Tongue (tissue), 2 donors: Measurements from ENCODE around the gene SLC5A10. TPM values are rescaled to one million over a fixed set of nuclear protein-coding genes. Genes with fewer than 3 reads are reported as not detected.
"Not testable (repeated sequence)": the region's sequence is repeated elsewhere in the genome, so short reads cannot be mapped to it uniquely, and the experiment has no call there.

Source experiments
- DNase-seq: peaks from one replicate; pipeline ENCODE4 v3.0.0-alpha.2; 2015
- total RNA-seq: library from RNA; depleted of rRNA; stranded (reverse); fragments of >200 nt; gene quantifications from one replicate; pipeline ENCODE4 v1.2.3, GENCODE V29; 2014

SLC5A10 gene
- total RNA-seq: not detected

GRCh38 chr17:18951941-18952842 is at the start of gene SLC5A10:
Gene SLC5A10 (plus strand): TSS chr17:18952165. CDS start chr17:18952206, 41 bp downstream.
- DNase-seq: no peak

- no peak for DNase-seq
Observed at GRCh38 chr17:18904482-18904881, 47.5 kb upstream of the SLC5A10 start.

- DNase-seq: no peak
Observed at GRCh38 chr17:18905226-18905625, 46.7 kb upstream of the SLC5A10 start.

GRCh38 chr17:18910326-18910725 is 41.6 kb upstream of the SLC5A10 start:
- DNase-seq: no peak

GRCh38 chr17:18910881-18911280 is 41.1 kb upstream of the SLC5A10 start:
- DNase-seq: no peak

GRCh38 chr17:18916816-18917500 is 35.0 kb upstream of the SLC5A10 start:
- DNase-seq: no peak

GRCh38 chr17:18917506-18918032 is 34.4 kb upstream of the SLC5A10 start:
- no peak for DNase-seq

GRCh38 chr17:18919963-18920362 is 32.0 kb upstream of the SLC5A10 start:
- no peak for DNase-seq

GRCh38 chr17:18920911-18921441 is 31.0 kb upstream of the SLC5A10 start:
- no peak for DNase-seq

- no peak for DNase-seq
Observed at GRCh38 chr17:18921485-18921884, 30.5 kb upstream of the SLC5A10 start.

- DNase-seq: peak; percentile 11
Observed at GRCh38 chr17:18921912-18922451, 30.0 kb upstream of the SLC5A10 start.

- not testable (repeated sequence) for DNase-seq
Observed at GRCh38 chr17:18922596-18922995, 29.4 kb upstream of the SLC5A10 start.

GRCh38 chr17:18925187-18925586 is 26.8 kb upstream of the SLC5A10 start:
- no peak for DNase-seq

- DNase-seq: no peak
Observed at GRCh38 chr17:18928628-18929125, 23.3 kb upstream of the SLC5A10 start.

- DNase-seq: no peak
Observed at GRCh38 chr17:18932360-18933055, 19.5 kb upstream of the SLC5A10 start.

GRCh38 chr17:18933102-18934058 is 18.6 kb upstream of the SLC5A10 start:
- DNase-seq: no peak

- DNase-seq: no peak
Observed at GRCh38 chr17:18937981-18938691, 13.8 kb upstream of the SLC5A10 start.

- no peak for DNase-seq
Observed at GRCh38 chr17:18938692-18939023, 13.3 kb upstream of the SLC5A10 start.

GRCh38 chr17:18944646-18945045 is 7.3 kb upstream of the SLC5A10 start:
- no peak for DNase-seq

- DNase-seq: no peak
Observed at GRCh38 chr17:18946536-18946935, 5.4 kb upstream of the SLC5A10 start.
